Measurements from ENCODE around the gene IRX4.

IRX4 gene

DNA sequence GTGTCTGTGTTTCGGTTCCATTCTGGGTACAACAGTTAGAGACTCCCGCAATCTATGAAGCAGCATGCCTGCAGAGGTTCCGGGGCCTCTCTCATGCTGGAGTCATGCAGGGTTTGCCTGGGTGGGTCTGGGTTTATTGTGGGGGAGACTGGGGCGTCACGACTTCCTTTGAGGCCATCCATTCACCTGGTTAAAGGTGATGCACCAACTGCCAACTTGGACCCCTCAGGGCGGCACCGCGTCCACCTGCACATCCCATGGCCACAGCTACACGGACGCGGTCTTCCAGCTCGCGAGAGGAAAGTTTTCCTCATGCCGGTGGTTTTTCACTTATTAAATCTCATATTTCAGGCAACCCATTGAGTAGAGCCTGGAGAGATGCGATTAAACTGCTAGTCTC is 30.9 kb upstream of the IRX4 start:
- DNase-seq (ENCODE audit: low spot score): no peak

DNA sequence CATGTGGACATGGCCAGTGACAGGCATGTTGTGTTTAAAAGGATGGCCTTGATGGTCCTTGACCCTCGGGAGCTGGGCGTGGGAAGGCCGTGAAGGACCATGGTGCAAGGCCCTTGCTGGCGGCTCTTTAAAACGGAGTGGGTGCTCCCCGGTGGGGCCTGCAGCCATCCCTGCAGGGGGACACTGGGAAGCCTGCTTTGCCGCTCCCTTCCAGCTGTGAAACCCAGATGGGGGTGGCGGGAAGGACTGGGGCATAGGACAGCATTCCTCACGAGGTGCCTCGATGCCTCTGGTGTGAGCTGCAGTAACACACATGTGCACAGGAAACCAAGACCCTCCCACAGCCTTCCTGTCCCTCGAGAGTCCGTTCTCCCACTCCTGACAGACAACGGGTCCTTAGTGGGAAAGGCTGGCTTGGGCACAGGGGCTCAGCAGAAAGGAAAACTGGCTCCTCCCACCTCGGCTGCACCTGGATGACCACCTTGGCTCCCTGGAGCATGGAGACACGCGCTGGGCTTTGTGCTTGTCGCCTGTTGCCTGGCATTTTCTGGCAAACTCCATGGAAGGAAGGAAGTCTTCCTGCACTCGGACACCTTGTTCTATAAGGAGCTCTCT is 30.3 kb upstream of the IRX4 start:
- no peak for DNase-seq (ENCODE audit: low spot score)

GRCh38 chr5:1911773-1912235 is 29.1 kb upstream of the IRX4 start:
- DNase-seq (ENCODE audit: low spot score): no peak

DNA sequence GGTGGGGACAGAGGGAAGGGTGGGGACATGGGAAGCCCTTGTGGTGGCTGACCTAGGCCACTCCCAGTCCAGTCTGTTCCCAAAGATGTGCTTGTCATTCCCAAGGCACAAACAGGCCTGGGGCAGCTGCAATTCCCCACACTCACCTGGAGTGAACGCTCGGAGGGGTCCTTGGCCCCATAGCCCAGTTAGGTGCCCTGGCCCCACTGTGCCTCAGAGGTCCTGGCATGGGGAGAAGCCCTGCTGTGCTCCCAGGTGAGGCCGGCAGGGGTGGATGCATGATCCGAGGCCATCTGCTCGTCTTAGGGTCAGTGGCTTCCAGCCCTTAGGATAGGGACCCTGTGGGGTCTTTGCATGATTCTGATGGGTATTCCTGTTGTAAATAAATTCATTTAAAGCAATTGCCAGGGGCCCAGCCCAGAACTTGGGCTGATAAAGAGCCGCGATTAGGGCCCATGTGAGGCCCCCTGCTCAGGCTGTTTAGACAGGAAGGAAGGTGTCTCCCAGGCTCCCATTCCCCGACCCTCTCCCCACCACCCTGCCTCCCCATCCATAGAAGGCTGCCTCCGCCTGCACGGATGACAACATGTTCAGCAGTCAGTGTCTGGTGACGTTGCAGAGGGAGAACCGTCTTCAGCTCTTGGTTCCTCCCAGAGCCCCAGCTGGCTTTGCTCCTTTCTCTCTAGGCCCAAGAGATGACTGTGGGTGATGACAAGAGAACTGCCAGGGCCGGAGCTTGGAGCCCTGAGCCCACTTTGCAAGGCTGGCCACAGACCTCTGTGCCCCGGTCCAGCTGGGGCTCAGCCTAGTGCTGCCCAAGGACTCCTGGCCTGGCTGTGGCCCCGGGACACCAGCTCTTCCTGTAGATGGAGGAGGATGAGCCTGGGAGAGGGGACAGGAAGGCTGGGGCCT is 28.4 kb upstream of the IRX4 start:
- no peak for DNase-seq (ENCODE audit: low spot score)

- no peak for DNase-seq (ENCODE audit: low spot score)
These were observed 27.5 kb upstream of the IRX4 start for GRCh38 chr5:1910081-1910760.

GRCh38 chr5:1909346-1909985 is 26.7 kb upstream of the IRX4 start:
- no peak for DNase-seq (ENCODE audit: low spot score)

GRCh38 chr5:1908931-1909330 is 26.2 kb upstream of the IRX4 start:
- no peak for DNase-seq (ENCODE audit: low spot score)

GRCh38 chr5:1907616-1908015 is 24.9 kb upstream of the IRX4 start:
- no peak for DNase-seq (ENCODE audit: low spot score)

- DNase-seq (ENCODE audit: low spot score): no peak
These were observed 22.4 kb upstream of the IRX4 start for GRCh38 chr5:1905108-1905507.

GRCh38 chr5:1901983-1902382 is 19.3 kb upstream of the IRX4 start:
- DNase-seq (ENCODE audit: low spot score): no peak

DNA sequence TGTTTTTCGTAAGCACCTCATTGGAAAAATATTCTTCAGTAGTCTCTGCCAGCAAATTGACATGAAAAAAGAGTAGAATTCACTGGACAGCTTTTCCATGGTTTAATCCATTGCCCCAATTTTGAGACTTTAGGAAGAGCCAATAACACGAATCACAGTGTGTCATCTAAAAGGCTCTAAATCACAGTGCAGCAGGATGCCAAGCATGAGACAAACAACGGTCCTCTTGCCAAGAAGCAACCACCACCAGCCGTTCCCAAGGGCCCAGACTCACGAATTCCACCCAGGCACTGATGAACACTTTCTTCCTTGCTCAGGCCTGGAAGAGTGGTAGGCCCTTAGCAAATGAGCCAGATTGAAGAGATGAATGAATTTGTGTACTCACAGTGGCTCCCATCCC is 18.3 kb upstream of the IRX4 start:
- DNase-seq (ENCODE audit: low spot score): no peak

- DNase-seq (ENCODE audit: low spot score): no peak
These were observed 16.5 kb upstream of the IRX4 start for GRCh38 chr5:1899201-1899600.

- no peak for DNase-seq (ENCODE audit: low spot score)
These were observed 15.2 kb upstream of the IRX4 start for GRCh38 chr5:1897816-1898450.

- no peak for DNase-seq (ENCODE audit: low spot score)
These were observed 14.7 kb upstream of the IRX4 start for GRCh38 chr5:1897386-1897785.

- DNase-seq (ENCODE audit: low spot score): no peak
These were observed 14.1 kb upstream of the IRX4 start for GRCh38 chr5:1896602-1897376.

DNA sequence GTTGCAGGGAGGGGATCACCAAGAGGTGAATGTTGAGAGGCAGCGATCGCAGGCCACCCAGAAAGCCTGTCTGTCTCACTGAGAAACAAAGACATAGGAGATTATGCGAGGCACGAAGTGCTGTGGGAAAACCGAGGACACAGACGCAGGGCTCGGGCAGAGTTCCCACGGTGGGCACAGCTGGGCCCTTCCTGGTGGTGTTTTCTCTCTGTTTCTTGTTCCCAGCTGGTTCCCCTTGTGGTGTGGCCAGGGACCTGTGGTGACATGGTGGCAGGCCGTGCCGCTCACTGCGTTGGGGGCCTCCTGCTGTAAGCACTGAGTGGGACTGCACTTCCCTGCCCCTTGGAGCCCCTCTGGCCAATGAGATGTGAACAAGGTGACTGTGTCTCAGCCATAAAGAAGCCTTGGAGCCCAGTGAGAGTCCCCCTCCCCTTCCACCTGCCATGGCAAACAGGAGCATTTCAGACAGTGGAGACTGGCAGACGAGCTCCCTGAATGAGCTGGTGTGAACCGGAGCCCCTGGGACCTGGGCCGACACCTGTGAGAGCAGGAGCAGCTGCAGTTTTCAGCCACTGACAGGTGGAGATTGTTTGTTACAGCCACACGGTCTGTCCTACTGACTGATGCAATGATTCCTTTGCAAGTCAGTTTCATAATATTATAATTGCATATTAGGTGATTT is 13.2 kb upstream of the IRX4 start:
- no peak for DNase-seq (ENCODE audit: low spot score)

GRCh38 chr5:1894243-1894642 is 11.5 kb upstream of the IRX4 start:
- DNase-seq (ENCODE audit: low spot score): no peak

DNA sequence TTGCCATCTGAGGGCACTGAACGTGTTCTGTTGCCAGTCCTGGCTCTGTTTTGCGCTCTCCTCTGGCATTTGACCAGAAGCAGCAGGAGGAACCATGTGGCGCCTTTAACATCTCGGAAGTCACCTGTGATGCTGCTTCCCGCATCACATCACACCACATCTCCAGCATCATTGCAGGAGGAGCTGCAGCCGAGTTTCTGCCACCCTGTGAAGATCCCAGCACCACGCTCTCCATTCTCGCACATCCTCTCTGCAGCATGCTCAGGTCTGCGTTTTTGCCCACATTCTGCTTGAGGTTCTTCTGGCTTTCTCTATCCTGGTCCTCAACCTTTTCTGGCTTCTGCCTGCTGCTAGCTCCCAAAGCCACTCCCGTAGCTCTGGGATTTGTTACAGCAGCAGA is 11.0 kb upstream of the IRX4 start:
- DNase-seq (ENCODE audit: low spot score): no peak

GRCh38 chr5:1892685-1893445 is 10.1 kb upstream of the IRX4 start:
- DNase-seq (ENCODE audit: low spot score): no peak

- DNase-seq (ENCODE audit: low spot score): no peak
These were observed 9.5 kb upstream of the IRX4 start for GRCh38 chr5:1892211-1892610.
